B cell (primary cell): ENCODE measurements around the gene CYFIP1. TPM values are rescaled to one million over a fixed set of nuclear protein-coding genes. Genes with fewer than 3 reads are reported as not detected.

ENCODE experiments used
- ATAC-seq: fragments of 200-7000 bp; cut with Tn5 transposase; one replicate; pipeline ENCODE4 v1.10.0; 2021; ENCODE audit warnings: low read depth, mild to moderate bottlenecking, moderate number of reproducible peaks, moderate library complexity
- CTCF ChIA-PET: fragments of 350-600 bp; sonication (Branson Sonifier 250); formaldehyde crosslinking; loops from one replicate; lab custom pipeline; 2021; ENCODE audit warnings: antibody characterized with exemption, inconsistent platforms; lab: Charles Lee
- POLR2A ChIA-PET: fragments of 350-600 bp; sonication (Branson Sonifier 250); formaldehyde crosslinking; loops from one replicate; lab custom pipeline; 2021; ENCODE audit warnings: antibody characterized with exemption; lab: Charles Lee
- DNase-seq: peaks from one replicate; pipeline ENCODE4 v3.0.0; 2013
- H2AFZ ChIP-seq: 2 replicates; pipeline ENCODE4 v1.6.1; 2012; ENCODE audit warnings: mild to moderate bottlenecking, low read depth, low read length; ENCODE audit not compliant: insufficient read depth, poor library complexity, severe bottlenecking
- H3K27ac ChIP-seq, 2 donors: 1 replicate in 1 of 2; 2 replicates in 1 of 2; pipeline ENCODE4 v1.5.1; 2012 to 2013; ENCODE audit warnings: low read length in 2 of 2, mild to moderate bottlenecking in 2 of 2, moderate library complexity in 1 of 2
- H3K27me3 ChIP-seq, 4 experiments: fragments of 200-600 bp in 1 of 4; sonication (generic) in 1 of 4; replicated peaks in 1 of 4; 1 replicate in 2 of 4; 2 replicates in 2 of 4; pipeline versions ENCODE4 v1.6.1 to v1.7.0; 2013 to 2016; ENCODE audit warnings: low read length in 3 of 4, mild to moderate bottlenecking in 2 of 4, mixed read lengths in 1 of 4, moderate library complexity in 1 of 4; ENCODE audit not compliant: insufficient read depth in 4 of 4, control insufficient read depth in 3 of 4; ENCODE audit errors: control extremely low read depth in 1 of 4
- H3K36me3 ChIP-seq, 2 experiments: replicated peaks in 1 of 2; 1 replicate in 1 of 2; 2 replicates in 1 of 2; pipeline versions ENCODE4 v1.6.1 to v1.7.1; 2013; ENCODE audit warnings: low read length in 1 of 2; ENCODE audit not compliant: insufficient read depth in 2 of 2, control insufficient read depth in 1 of 2; ENCODE audit errors: control extremely low read depth in 1 of 2, extremely low read depth in 1 of 2
- H3K4me1 ChIP-seq, 2 donors: fragments of 200-600 bp in 1 of 2; sonication (generic) in 1 of 2; 1 replicate in 1 of 2; 2 replicates in 1 of 2; pipeline versions ENCODE4 v1.5.1 to v1.6.1; 2013 to 2017; ENCODE audit warnings: low read length in 2 of 2; ENCODE audit not compliant: control insufficient read depth in 2 of 2, insufficient read depth in 2 of 2
- H3K4me2 ChIP-seq: replicated peaks from 2 replicates; pipeline ENCODE3; 2012; ENCODE audit warnings: mild to moderate bottlenecking, low read depth, low read length; ENCODE audit not compliant: poor library complexity, severe bottlenecking
- H3K4me3 ChIP-seq, 5 experiments: fragments of 200-600 bp in 1 of 5; sonication (generic) in 1 of 5; 1 replicate in 3 of 5; 2 replicates in 2 of 5; pipeline versions ENCODE4 v1.5.1 to v1.7.0; 2011 to 2016; ENCODE audit warnings: low read length in 4 of 5, mild to moderate bottlenecking in 4 of 5, low read depth in 2 of 5, control low read depth in 1 of 5, moderate library complexity in 1 of 5; ENCODE audit not compliant: insufficient read depth in 1 of 5; ENCODE audit errors: control extremely low read depth in 1 of 5, extremely low read depth in 1 of 5
- H3K79me2 ChIP-seq: fragments of 200-600 bp; sonication (generic); one replicate; pipeline ENCODE4 v1.6.0; 2016; ENCODE audit warnings: low read length; ENCODE audit not compliant: control insufficient read depth, insufficient read depth
- H3K9ac ChIP-seq: fragments of 200-600 bp; sonication (generic); 2 replicates; pipeline ENCODE4 v1.6.1; 2017; ENCODE audit warnings: mild to moderate bottlenecking, low read length, moderate library complexity
- H3K9me3 ChIP-seq, 3 donors: one replicate each; pipeline versions ENCODE4 v1.6.1 to v1.7.1; 2013; ENCODE audit warnings: low read length in 2 of 3; ENCODE audit not compliant: control insufficient read depth in 2 of 3, insufficient read depth in 1 of 3; ENCODE audit errors: control extremely low read depth in 1 of 3
- H4K20me1 ChIP-seq: 2 replicates; pipeline ENCODE4 v1.6.0; 2012; ENCODE audit warnings: mild to moderate bottlenecking, low read length; ENCODE audit not compliant: insufficient read depth, control insufficient read depth, poor library complexity, severe bottlenecking
- H3K27ac Mint-ChIP-seq: one replicate; pipeline ENCODE4 v1.8.0; 2021; ENCODE audit warnings: mixed read lengths
- H3K27me3 Mint-ChIP-seq: one replicate; pipeline ENCODE4 v1.8.0; 2021; ENCODE audit warnings: mixed read lengths
- H3K4me1 Mint-ChIP-seq: one replicate; pipeline ENCODE4 v1.8.0; 2021; ENCODE audit warnings: mixed read lengths
- H3K4me3 Mint-ChIP-seq: one replicate; pipeline ENCODE4 v1.8.0; 2021; ENCODE audit warnings: mixed read lengths
- H3K9me3 Mint-ChIP-seq: one replicate; pipeline ENCODE4 v1.8.0; 2022; ENCODE audit warnings: mixed read lengths; ENCODE audit not compliant: insufficient read depth
- CTCF ChIP-seq: fragments of 200-600 bp; IDR thresholded peaks from one replicate; pipeline ENCODE4 v1.8.0; 2022; ENCODE audit warnings: antibody characterized with exemption, mild to moderate bottlenecking
- EZH2 ChIP-seq: IDR thresholded peaks from 2 replicates; pipeline ENCODE4 v1.6.1; 2012; ENCODE audit warnings: borderline replicate concordance, low read depth, mild to moderate bottlenecking, moderate library complexity, low read length; ENCODE audit not compliant: insufficient read depth, poor library complexity, severe bottlenecking
- WGBS: methylation state at CpG from one replicate; pipeline ENCODE4 v1.1.5; 2013; ENCODE audit warnings: missing lambda C conversion rate; ENCODE audit not compliant: insufficient coverage; 5-methylcytosine and 5-hydroxymethylcytosine counted together
- intact Hi-C: fragments of 100-400 bp; cut with micrococcal nuclease; formaldehyde crosslinking; loops from one replicate; pipeline ENCODE4 v1.10.0; 2022
- polyA plus RNA-seq: library from polyadenylated mRNA; depleted of rRNA; stranded (reverse); fragments of >200 nt; gene quantifications from 2 replicates; pipeline ENCODE4 v1.2.3, GENCODE V29; 2012
- total RNA-seq, 2 donors: library from RNA; stranded (reverse); fragments of 120-200 nt in 1 of 2; gene quantifications; 1 replicate in 1 of 2; 2 replicates in 1 of 2; pipeline versions ENCODE4 v1.2.3 to v1.2.4, GENCODE V29; 2013 to 2022

The CYFIP1 gene
- total and polyA plus RNA-seq, 2 donors (not counting 1 experiment from before 2014, with no cell fraction given), result 6.2 to 13.5 TPM

- Histone ChIP-seq H2AFZ (no peak overlapping the region), H4K20me1 (no peaks in the 10 kb centered on the region), H3K36me3 (no peaks in the 10 kb centered on the region), H3K27ac (no peak overlapping the region), H3K27me3 (peaks cover 0 to 4% (median 4%) of the 10 kb centered on the region in 4 experiments), H3K9me3 (peaks cover 0 to 5% (median 3%) of the 10 kb centered on the region in 3 donors), H3K79me2 (no peaks in the 10 kb centered on the region), H3K4me3 (no peak overlapping the region), H3K9ac (no peak overlapping the region), H3K4me2 (no peak overlapping the region), H3K4me1 (peaks cover 5 to 7% of the 10 kb centered on the region in 2 donors)
- ATAC-seq (no peak), DNase-seq (no peak)
- H3K27ac Mint-ChIP-seq, result no peak overlapping the region
- 94% methylated on average over 3 of the region's 4 CpGs for WGBS
- peaks cover 16% of the 10 kb centered on the region for H3K4me1 Mint-ChIP-seq
- POLR2A ChIA-PET, result no interaction called here
- H3K4me3 Mint-ChIP-seq, result no peak overlapping the region
- CTCF ChIA-PET, result no interaction called here
- peaks cover 7% of the 10 kb centered on the region for H3K27me3 Mint-ChIP-seq
- peaks cover 1% of the 10 kb centered on the region for H3K9me3 Mint-ChIP-seq
- TF ChIP-seq EZH2 (no peak), CTCF (no peak)
- intact Hi-C loops, result no loop called here
These were observed 6.2 kb downstream of the CYFIP1 start for GRCh38 chr15:22973987-22974386.

GRCh38 chr15:22973286-22973685, 6.9 kb downstream of the CYFIP1 start:
- ChIA-PET CTCF (no interaction called here), POLR2A (no interaction called here)
- no peak overlapping the region for H2AFZ ChIP-seq
- TF ChIP-seq CTCF, result no peak
- TF ChIP-seq EZH2, result no peak
- H3K27ac ChIP-seq, result no peak overlapping the region
- ATAC-seq, result no peak
- Mint-ChIP-seq H3K9me3 (peaks cover 1% of the 10 kb centered on the region), H3K27ac (no peak overlapping the region), H3K4me1 (peaks cover 9% of the 10 kb centered on the region), H3K27me3 (peaks cover 1% of the 10 kb centered on the region), H3K4me3 (no peak overlapping the region)
- H3K27me3 ChIP-seq, result peaks cover 0 to under 1% (median 0%) of the 10 kb centered on the region in 4 experiments
- 57% methylated on average over 2 of the region's 5 CpGs for WGBS
- no peak overlapping the region for H3K9ac ChIP-seq
- H3K36me3 ChIP-seq, result no peaks in the 10 kb centered on the region
- H3K4me3 ChIP-seq, result no peak overlapping the region
- no peak overlapping the region for H3K4me2 ChIP-seq
- no peaks in the 10 kb centered on the region for H3K79me2 ChIP-seq
- intact Hi-C loops, result no loop called here
- no peaks in the 10 kb centered on the region for H3K4me1 ChIP-seq
- no peak for DNase-seq
- H4K20me1 ChIP-seq, result no peaks in the 10 kb centered on the region
- H3K9me3 ChIP-seq, result peaks cover 0 to 5% (median 4%) of the 10 kb centered on the region in 3 donors
